Spinal cord (tissue), 10 donors: Measurements from ENCODE around the gene SIX2. TPM values are rescaled to one million over a fixed set of nuclear protein-coding genes. Genes with fewer than 3 reads are reported as not detected.
A peak's percentile ranks its signal among the peaks of the same experiment; 100 is the strongest.

Experiments
- DNase-seq, 6 donors: peaks; one replicate each; pipeline versions ENCODE4 v3.0.0 to v3.0.0-alpha.2; 2013 to 2015; ENCODE audit warnings: low spot score in 6 of 6, low read depth in 4 of 6
- H3K27ac ChIP-seq: one replicate; pipeline ENCODE4 v1.5.1; 2013; ENCODE audit warnings: low read depth, low read length, control low read depth
- H3K27me3 ChIP-seq: one replicate; pipeline ENCODE4 v1.6.1; 2013; ENCODE audit warnings: low read length; ENCODE audit not compliant: control insufficient read depth, insufficient read depth
- H3K36me3 ChIP-seq: one replicate; pipeline ENCODE4 v1.6.1; 2013; ENCODE audit warnings: low read length; ENCODE audit not compliant: control insufficient read depth, insufficient read depth
- H3K4me1 ChIP-seq: one replicate; pipeline ENCODE4 v1.6.1; 2013; ENCODE audit warnings: low read length; ENCODE audit not compliant: control insufficient read depth, insufficient read depth
- H3K4me3 ChIP-seq: one replicate; pipeline ENCODE4 v1.5.1; 2013; ENCODE audit warnings: low read depth, low read length, control low read depth
- H3K9me3 ChIP-seq: one replicate; pipeline ENCODE4 v1.6.1; 2013; ENCODE audit warnings: low read length; ENCODE audit not compliant: control insufficient read depth, insufficient read depth
- WGBS: methylation state at CpG from one replicate; pipeline ENCODE4 v1.1.5; 2013; ENCODE audit warnings: missing lambda C conversion rate; ENCODE audit not compliant: insufficient coverage; 5-methylcytosine and 5-hydroxymethylcytosine counted together
- polyA plus RNA-seq, 2 donors: library from polyadenylated mRNA; unstranded; fragments of 120-200 nt; gene quantifications; one replicate each; pipeline ENCODE4 v1.2.1, GENCODE V29; 2013; ENCODE audit not compliant: insufficient read length in 2 of 2
- total RNA-seq, 2 donors: library from RNA; depleted of rRNA in 1 of 2; stranded (reverse); fragments of 120-200 nt in 1 of 2; fragments of >200 nt in 1 of 2; gene quantifications; one replicate each; pipeline versions ENCODE4 v1.2.3 to v1.2.4, GENCODE V29; 2013 to 2014
- donor health status: healthy.

SIX2 gene
- total and polyA plus RNA-seq, 4 donors = 0.16 to 5.5 (median 0.90) TPM

GRCh38 chr2:45026924-45027450, 17.7 kb upstream of the SIX2 start:
- WGBS = 87% methylated on average over 4 of the region's 4 CpGs
- H3K9me3 ChIP-seq = no peaks in the 10 kb centered on the region
- no peak overlapping the region for H3K4me3 ChIP-seq
- no peaks in the 10 kb centered on the region for H3K4me1 ChIP-seq
- no peak overlapping the region for H3K27ac ChIP-seq
- no peaks in the 10 kb centered on the region for H3K36me3 ChIP-seq
- H3K27me3 ChIP-seq = no peaks in the 10 kb centered on the region
- DNase-seq = peak in 1 of 6 donors; percentile 62

- 78% methylated on average over 3 of the region's 7 CpGs for WGBS
- H3K27me3 ChIP-seq = no peaks in the 10 kb centered on the region
- DNase-seq = no peak
- no peaks in the 10 kb centered on the region for H3K4me1 ChIP-seq
- H3K9me3 ChIP-seq = no peaks in the 10 kb centered on the region
- no peak overlapping the region for H3K27ac ChIP-seq
- H3K36me3 ChIP-seq = no peaks in the 10 kb centered on the region
- no peak overlapping the region for H3K4me3 ChIP-seq
Measured at GRCh38 chr2:45024600-45025291, 15.5 kb upstream of the SIX2 start.

DNA sequence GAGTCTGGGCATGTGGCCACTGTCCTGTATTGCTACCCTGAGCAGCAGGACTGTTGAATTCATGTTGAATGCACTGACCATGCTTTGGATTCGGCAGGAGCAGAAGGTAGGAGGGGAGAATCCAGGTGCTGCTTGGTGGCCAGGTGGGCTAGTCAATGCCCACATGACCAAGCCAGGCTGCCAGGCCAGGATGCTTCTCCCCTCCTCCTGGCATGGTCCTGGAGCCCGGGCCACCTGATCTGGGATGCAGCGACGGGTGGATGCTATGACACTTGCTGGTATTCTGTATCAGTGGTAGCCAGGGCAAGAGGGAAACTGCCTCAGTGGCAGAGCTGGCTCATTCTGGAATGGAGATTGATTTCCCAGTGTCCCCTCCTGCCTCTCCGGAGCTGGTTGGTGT, 14.8 kb upstream of the SIX2 start:
- Histone ChIP-seq H3K27me3 (no peaks in the 10 kb centered on the region), H3K4me1 (no peaks in the 10 kb centered on the region), H3K9me3 (no peaks in the 10 kb centered on the region), H3K27ac (no peak overlapping the region), H3K36me3 (no peaks in the 10 kb centered on the region), H3K4me3 (no peak overlapping the region)
- 83% methylated on average over 5 of the region's 5 CpGs for WGBS
- DNase-seq = no peak

DNA sequence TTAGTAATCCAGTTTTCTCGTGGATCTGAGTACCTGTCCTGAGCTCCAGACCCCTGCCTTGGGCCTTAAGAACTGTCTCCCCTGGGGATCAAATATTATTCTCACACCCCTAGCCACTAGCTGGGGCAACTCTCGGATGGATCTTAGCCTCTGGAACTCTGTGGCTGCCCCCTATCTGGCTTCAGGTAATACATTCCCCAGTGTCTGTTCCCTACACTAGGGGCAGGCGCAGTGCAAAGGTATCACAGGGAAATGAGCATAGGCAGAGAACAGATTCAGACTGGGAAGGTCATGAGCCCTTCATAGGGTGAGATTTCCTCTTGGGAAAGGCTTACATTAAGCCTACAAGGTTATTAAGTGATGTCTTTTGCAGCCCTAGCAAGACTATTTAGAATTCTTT, 11.2 kb upstream of the SIX2 start:
- Histone ChIP-seq H3K4me3 (no peak overlapping the region), H3K9me3 (no peaks in the 10 kb centered on the region), H3K27ac (no peak overlapping the region), H3K36me3 (no peaks in the 10 kb centered on the region), H3K27me3 (peaks cover 19% of the 10 kb centered on the region), H3K4me1 (no peaks in the 10 kb centered on the region)
- 92% methylated on average over 3 of the region's 3 CpGs for WGBS
- no peak for DNase-seq

GRCh38 chr2:45018023-45018422, 8.8 kb upstream of the SIX2 start:
- DNase-seq = no peak
- Histone ChIP-seq H3K27me3 (peaks cover 42% of the 10 kb centered on the region), H3K4me3 (no peak overlapping the region), H3K4me1 (peaks cover 15% of the 10 kb centered on the region), H3K27ac (no peak overlapping the region), H3K36me3 (no peaks in the 10 kb centered on the region), H3K9me3 (no peaks in the 10 kb centered on the region)
- WGBS = 100% methylated on average over 1 of the region's 1 CpG

GRCh38 chr2:45014831-45015230, 5.6 kb upstream of the SIX2 start:
- H3K27ac ChIP-seq = no peak overlapping the region
- no peaks in the 10 kb centered on the region for H3K36me3 ChIP-seq
- no peak overlapping the region for H3K4me3 ChIP-seq
- no peak for DNase-seq
- H3K4me1 ChIP-seq = peaks cover 31% of the 10 kb centered on the region
- 72% methylated on average over 5 of the region's 7 CpGs for WGBS
- peaks cover 74% of the 10 kb centered on the region for H3K27me3 ChIP-seq
- H3K9me3 ChIP-seq = no peaks in the 10 kb centered on the region

DNA sequence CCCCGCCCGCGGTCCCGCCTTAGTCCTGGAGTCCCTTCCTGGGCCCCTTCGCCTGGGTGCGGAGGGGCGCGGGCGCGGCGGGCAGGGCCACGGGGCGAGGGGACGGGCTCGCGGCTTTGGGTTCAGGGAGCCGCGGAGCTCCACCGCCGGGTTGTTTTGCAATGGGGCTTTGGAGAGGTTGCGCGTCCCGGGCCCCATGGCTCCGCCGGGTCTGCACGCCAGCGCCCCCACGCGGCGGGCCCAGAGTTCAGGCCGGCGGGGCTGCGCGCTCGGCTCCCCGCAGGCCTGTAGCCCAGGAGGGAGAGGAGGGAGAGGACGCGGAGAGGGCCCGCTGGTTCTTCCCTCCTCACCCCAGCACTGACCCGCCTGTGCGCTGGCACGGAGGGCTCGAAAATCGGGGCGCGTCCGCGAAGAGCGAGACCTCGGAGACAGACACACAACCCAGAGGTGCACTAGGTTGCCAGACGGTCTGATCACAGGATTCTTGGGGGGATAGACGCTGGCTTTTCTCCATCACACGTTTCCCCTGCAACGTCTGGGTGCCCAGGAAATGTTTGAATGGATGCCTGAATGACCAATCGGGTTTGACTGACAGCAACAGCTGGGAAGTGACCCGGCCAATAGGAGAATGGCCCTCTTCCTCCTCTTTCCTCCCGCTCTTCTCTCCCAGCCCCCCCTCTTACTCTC, 4.9 kb upstream of the SIX2 start:
- Histone ChIP-seq H3K4me3 (peak overlapping the region; percentile 26), H3K4me1 (peaks cover 38% of the 10 kb centered on the region), H3K36me3 (no peaks in the 10 kb centered on the region), H3K27me3 (peaks cover 80% of the 10 kb centered on the region), H3K9me3 (no peaks in the 10 kb centered on the region), H3K27ac (no peak overlapping the region)
- WGBS = under 1% methylated on average over 51 of the region's 57 CpGs
- DNase-seq = peak in 2 of 6 donors; percentile 45 to 61

DNA sequence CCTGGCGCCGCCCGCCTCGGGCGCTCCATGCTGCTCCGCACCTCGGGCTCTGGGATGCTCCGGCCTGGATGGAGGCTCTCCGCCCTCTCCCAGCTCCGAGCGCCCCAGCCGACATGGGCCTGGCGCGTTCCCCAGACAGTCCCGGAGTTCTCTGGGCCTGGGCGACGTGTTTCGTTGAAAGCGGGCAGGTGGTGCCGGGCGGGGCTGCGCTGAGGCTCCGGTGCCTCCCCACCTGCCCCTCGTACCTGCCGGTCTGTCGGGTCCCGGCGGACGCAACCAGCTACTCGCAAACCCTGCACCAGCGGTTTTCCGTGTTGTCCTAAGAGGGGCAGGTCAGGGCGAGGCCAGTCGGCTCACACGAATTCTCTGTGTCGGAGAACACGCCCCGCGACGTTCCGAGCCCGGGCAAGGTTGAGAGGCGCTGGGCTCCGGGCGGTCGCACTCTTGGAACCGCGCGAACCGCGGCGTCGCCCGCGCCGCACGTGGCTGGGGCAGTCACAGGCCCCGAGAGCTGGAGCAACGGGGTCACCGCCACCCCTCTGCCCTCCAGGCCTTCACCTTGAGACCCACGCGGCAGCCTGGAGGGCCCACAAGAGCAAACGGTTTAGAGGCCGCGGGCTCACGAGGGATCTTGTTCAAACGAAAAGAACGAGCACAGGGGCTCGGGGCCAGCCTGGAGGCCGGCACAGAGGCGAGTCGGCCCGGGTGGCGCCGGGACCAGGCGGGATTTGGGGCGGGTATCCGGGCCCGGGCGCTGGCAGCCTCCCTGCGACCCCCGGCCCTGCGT, 4.2 kb upstream of the SIX2 start:
- H3K4me1 ChIP-seq = peaks cover 43% of the 10 kb centered on the region
- no peaks in the 10 kb centered on the region for H3K9me3 ChIP-seq
- H3K27ac ChIP-seq = no peak overlapping the region
- WGBS = under 1% methylated on average over 83 of the region's 83 CpGs
- no peak overlapping the region for H3K4me3 ChIP-seq
- no peaks in the 10 kb centered on the region for H3K36me3 ChIP-seq
- peaks cover 85% of the 10 kb centered on the region for H3K27me3 ChIP-seq
- DNase-seq = no peak

DNA sequence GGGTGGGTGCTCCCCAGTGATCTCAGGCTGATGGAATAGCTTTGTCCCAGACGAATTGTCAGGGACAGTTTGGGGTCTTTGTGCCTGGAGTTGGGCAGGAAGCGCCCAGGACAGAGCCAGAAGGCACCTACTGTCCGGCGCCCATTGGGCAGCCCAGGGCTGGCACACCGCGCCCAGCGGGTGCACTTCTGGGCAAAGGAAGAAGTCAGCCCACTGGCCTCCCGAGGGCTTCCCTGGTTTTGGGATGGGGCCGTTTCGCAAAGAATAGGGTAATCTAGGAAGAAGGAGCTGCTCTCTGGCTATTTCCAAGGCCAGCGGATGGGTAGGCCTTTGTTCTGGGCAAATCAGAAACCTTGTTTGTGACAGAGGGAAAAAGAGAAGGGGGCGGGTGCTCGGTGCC, 3.5 kb upstream of the SIX2 start:
- DNase-seq = no peak
- Histone ChIP-seq H3K36me3 (no peaks in the 10 kb centered on the region), H3K4me3 (no peak overlapping the region), H3K9me3 (no peaks in the 10 kb centered on the region), H3K27me3 (peaks cover 88% of the 10 kb centered on the region), H3K4me1 (peaks cover 47% of the 10 kb centered on the region), H3K27ac (no peak overlapping the region)
- WGBS = 9% methylated on average over 13 of the region's 13 CpGs
